GM21576 (cell line): ENCODE results near the gene LRRC37A2.
"Not testable (repeated sequence)": the region's sequence is repeated elsewhere in the genome, so short reads cannot be mapped to it uniquely, and the experiment has no call there.

Experiments
- ATAC-seq: cut with Tn5 transposase; IDR thresholded peaks from one replicate; pipeline ENCODE4 v1.9.1; 2021; ENCODE audit warnings: mild to moderate bottlenecking, moderate library complexity; ENCODE audit not compliant: unreplicated experiment

The LRRC37A2 gene

DNA sequence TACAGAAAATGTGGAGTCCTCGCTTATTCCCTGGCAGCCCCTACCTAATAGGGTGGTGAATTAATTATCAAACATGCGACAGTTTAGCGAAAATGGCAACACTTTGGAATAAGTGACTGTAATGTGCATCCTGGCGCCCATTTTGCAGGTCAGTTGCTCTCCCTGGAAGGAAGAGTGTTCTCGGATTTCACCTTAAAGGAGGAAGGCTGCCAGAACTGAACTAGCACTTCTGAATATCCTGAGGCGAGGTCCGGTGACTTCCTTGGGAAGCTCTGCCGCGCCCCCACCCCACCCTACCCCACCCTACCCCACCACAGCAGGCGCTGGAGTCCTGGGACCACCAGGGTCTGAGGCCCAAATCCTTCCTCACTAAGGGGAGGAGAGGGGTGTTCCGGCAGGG, at the start of gene LRRC37A2:
TSS of gene LRRC37A2 (plus strand) at position 301 of the 400 bp plus-strand sequence. CDS start 245 bp downstream, outside the sequence.
- ATAC-seq = not testable (repeated sequence)

- ATAC-seq = not testable (repeated sequence)
Measured at GRCh38 chr17:46467618-46468017, 44.6 kb upstream of the LRRC37A2 start.

GRCh38 chr17:46474489-46474888, 37.8 kb upstream of the LRRC37A2 start:
- not testable (repeated sequence) for ATAC-seq

- not testable (repeated sequence) for ATAC-seq
Measured at GRCh38 chr17:46475583-46475982, 36.7 kb upstream of the LRRC37A2 start.

- ATAC-seq = not testable (repeated sequence)
Measured at GRCh38 chr17:46478823-46479222, 33.4 kb upstream of the LRRC37A2 start.

DNA sequence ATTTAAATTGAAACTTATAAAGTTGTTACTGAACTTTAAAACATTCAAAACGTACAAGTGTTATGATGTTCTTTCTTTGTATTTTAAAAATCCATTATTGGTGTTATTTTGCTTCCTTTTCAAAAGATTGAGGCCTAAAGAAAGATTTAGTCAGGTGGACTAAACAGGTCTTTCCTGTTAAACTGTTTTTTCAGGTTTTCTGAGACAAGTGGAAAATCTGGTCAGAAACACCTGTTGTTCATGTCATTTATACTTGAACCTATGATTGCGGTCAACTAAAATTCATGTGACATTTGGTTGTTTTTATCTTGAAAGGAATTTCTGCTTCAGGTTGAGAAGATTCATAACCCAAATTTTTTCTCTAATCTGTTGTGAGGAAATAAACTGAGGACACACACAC, 31.0 kb upstream of the LRRC37A2 start:
- not testable (repeated sequence) for ATAC-seq

- ATAC-seq = not testable (repeated sequence)
Measured at GRCh38 chr17:46492021-46492420, 20.2 kb upstream of the LRRC37A2 start.

- not testable (repeated sequence) for ATAC-seq
Measured at GRCh38 chr17:46499437-46500139, 12.7 kb upstream of the LRRC37A2 start.

DNA sequence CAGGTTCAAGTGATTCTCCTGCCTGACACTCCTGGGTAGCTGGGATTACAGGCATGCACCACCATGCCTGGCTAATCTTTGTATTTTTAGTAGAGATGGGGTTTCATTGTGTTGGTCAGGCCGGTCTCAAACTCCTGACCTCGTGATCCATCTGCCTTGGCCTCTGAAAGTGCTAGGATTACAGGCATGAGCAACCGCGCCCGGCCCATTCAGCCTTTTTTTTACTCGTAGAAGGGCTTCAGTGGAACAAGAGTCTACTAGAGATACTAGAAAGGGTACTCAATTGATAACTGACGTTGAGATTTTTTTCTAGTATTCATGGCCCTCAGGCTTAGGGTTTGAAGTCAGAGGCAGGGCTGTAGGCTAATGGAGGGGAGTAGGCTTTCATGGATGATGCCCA, 6.4 kb upstream of the LRRC37A2 start:
- ATAC-seq = not testable (repeated sequence)

- ATAC-seq = not testable (repeated sequence)
Measured at GRCh38 chr17:46534716-46535115, 22.4 kb downstream of the LRRC37A2 start.

DNA sequence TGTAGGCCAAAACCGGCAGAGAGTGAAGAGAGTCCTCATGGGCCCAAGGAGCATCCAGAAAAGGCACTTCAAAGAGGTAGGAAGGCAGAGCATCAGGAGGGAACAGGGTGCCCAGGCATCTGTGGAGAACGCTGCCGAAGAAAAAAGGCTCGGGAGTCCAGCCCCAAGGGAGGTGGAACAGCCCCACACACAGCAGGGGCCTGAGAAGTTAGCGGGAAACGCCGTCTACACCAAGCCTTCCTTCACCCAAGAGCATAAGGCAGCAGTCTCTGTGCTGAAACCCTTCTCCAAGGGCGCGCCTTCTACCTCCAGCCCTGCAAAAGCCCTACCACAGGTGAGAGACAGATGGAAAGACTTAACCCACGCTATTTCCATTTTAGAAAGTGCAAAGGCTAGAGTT, 36.3 kb downstream of the LRRC37A2 start:
- ATAC-seq = not testable (repeated sequence)

DNA sequence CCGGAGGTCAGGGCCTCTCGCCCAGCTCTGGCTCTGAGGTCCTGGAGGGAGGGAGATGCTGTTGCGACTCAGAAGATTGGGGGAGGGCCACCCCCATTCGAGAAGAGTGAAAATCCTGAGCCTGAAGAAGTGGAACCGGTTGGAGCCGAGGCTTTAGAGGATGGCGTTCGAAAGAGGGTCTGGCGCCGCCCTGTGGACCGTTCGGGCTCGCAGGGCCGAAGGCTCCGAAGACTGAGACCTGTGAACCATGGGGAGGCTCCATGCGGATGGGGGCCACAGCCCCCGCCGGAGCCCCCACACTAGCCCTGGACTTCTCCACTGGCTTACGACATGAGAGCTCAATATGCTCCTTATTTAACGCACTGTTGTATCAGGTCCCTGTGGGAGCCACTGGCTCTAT, 46.9 kb downstream of the LRRC37A2 start:
- ATAC-seq = not testable (repeated sequence)

DNA sequence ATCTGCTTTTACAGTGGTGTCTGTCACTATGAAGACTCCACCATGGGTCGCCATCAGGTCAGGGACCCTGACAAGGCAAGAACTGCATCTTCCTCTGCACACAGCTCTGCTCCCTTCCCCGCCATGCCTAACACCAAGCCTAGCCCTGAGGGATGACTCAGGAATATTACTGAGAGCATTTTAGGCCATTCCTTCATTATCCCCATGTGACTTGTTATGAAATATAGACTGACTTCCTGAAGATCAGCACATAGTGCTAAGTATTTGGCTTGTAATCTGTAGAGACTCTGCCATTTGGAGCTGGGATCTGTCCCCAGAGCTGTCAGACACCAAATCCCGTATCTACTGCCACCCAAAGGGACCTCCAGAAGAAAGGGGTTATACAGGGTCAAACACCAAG, 47.8 kb downstream of the LRRC37A2 start:
- not testable (repeated sequence) for ATAC-seq

- ATAC-seq = not testable (repeated sequence)
Measured at GRCh38 chr17:46566284-46566683, 54.0 kb downstream of the LRRC37A2 start.

DNA sequence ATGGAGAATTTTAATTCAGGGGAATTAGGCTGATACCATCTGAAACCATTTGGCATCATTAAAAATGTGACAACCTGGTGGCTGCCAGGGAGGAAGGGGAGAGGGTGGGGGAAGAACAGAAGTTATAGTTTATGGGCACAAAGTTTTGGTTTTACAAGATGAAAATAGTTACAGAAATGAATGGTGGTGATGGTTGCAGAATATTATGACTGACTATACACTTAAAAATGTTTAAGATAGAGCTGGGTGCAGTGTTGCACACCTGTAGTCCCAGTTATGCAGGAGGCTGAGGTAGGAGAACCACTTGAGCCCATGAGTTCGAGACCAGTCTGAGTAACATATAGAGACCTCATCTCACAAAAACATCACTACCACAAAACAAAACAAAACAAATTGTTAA, 54.7 kb downstream of the LRRC37A2 start:
- ATAC-seq = not testable (repeated sequence)

- not testable (repeated sequence) for ATAC-seq
Measured at GRCh38 chr17:46571796-46572195, 59.5 kb downstream of the LRRC37A2 start.

DNA sequence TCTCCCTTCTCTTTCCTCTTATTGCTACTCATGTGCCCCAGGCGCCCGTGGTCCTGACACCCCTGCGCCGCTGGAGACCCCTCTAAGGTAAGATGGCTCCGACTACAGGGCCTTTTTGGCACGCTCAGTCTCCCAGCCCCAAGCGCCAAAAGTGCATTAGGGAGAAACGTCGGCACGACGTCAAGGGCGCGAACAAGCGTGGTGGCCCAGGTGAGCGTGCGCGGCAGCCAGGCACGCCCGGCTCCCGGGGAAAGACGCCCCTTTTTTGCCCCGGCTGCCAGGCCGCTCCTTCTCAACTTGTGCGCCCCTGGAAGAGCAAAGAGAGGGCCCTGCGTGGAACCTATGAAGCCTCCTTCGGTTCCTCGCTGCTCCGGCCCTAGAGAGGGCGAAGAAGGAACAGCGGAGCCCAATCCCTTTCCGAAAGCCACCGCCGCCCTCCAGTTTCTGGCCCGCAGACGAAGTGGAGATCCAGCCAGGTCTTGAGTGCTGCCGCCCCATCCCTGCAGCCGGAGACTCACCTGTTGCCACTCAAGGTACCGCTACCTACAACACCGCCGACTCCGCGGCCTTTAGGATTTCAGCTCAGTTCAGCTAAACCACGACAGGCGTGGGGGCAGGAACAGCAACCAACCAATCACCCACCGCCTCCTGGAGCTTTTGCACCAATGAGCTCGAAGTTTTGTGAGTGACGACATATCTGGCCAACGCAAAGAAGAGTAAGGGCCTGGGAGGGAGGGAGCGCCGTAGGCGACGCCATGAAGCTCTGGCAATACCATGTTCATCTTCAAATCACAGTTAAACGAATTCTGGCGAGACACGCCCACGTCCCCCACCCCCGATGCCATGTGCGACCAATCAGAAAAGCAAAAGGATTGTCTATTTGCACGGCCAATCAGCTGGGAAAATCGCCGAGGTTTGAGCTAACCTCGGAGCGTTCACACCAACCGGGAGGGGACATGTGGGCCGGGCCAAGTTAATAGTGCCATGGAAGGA, 67.1 kb downstream of the LRRC37A2 start, which contains the start of gene ARL17A:
TSS of gene ARL17A (minus strand) at position 609 of the 993 bp plus-strand sequence. CDS start 3,369 bp downstream, outside the sequence.
- ATAC-seq = peak; percentile 66

GRCh38 chr17:46580082-46580481, 67.8 kb downstream of the LRRC37A2 start:
- ATAC-seq = peak; percentile 12

- not testable (repeated sequence) for ATAC-seq
Measured at GRCh38 chr17:46585444-46585843, 73.2 kb downstream of the LRRC37A2 start.

DNA sequence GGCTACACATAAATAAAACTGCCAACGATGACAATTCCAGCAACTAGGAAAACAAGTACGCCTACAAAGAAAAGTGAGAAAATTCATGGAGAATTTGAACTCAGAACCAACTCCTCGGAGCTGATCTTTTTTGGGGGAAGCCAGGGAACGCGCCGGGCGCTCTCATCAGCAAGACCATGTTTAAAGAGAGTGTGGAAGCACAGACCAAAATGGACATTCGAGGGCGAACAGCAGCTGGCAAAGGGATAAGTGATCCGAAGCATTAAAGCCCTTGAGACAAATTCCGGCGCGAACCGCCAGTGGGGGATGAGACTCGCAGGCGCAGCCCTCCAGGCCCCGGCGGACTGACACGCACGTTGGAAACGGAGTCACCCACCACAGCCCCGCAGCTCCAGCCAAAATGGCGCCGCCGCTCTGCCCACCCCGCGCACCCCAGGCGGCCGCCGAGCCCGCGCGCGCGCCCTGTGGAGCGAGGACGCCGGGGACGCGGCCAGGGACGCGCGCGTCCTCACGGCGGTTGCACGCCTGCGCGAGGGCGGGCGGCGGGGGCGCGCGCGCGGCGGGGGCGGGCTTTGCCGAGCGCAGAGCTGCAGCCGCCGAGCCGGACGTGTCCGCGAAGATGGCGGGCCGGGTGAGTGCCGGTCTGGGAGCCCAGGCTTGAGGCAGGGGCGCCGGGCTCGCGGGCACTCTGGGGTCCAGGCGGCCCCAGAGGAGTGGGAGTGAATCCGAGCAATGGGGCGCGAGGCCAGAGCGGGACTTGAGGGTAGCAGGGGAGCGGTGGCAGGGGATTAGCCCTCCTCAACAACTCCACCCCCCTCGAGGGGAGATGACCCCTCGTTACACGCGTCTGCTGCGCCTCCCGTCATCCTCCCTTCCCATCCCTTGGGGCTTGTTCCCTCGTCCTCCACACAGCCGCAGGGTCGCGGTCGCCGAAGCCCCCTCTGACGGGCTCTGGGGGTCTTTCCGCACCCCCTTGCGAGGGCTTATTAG, 78.2 kb downstream of the LRRC37A2 start, which contains the start of gene NSF:
TSS of gene NSF (plus strand) at position 513 of the 990 bp plus-strand sequence. CDS start at position 620, 107 bp downstream.
- ATAC-seq = not testable (repeated sequence)
